Lung (tissue), 12 donors: ENCODE measurements around the gene TNNC2. TPM values are rescaled to one million over a fixed set of nuclear protein-coding genes. Genes with fewer than 3 reads are reported as not detected.

Source experiments
- ATAC-seq: fragments of 200-7000 bp; cut with Tn5 transposase; one replicate; pipeline ENCODE4 v1.9.1; 2020; ENCODE audit warnings: moderate number of reproducible peaks; ENCODE audit not compliant: insufficient read depth, low FRiP score
- DNase-seq, 3 donors: peaks; one replicate each; pipeline ENCODE4 v3.0.0-alpha.2; 2013 to 2017
- H3K27ac ChIP-seq, 2 donors: one replicate each; pipeline ENCODE4 v1.5.1; 2013; ENCODE audit warnings: mild to moderate bottlenecking in 2 of 2, moderate library complexity in 2 of 2, control low read depth in 1 of 2, inconsistent platforms in 1 of 2, low read depth in 1 of 2, low read length in 1 of 2
- H3K27me3 ChIP-seq, 3 donors: one replicate each; pipeline ENCODE4 v1.5.1; 2013; ENCODE audit warnings: low read length in 2 of 3; ENCODE audit not compliant: control insufficient read depth in 3 of 3, insufficient read depth in 3 of 3
- H3K36me3 ChIP-seq, 4 donors: one replicate each; pipeline ENCODE4 v1.5.1; 2013; ENCODE audit warnings: low read length in 4 of 4, mild to moderate bottlenecking in 1 of 4, moderate library complexity in 1 of 4; ENCODE audit not compliant: control insufficient read depth in 4 of 4, insufficient read depth in 4 of 4
- H3K4me1 ChIP-seq, 5 donors: one replicate each; pipeline ENCODE4 v1.5.1; 2013; ENCODE audit warnings: low read length in 5 of 5, mild to moderate bottlenecking in 2 of 5, moderate library complexity in 1 of 5; ENCODE audit not compliant: control insufficient read depth in 5 of 5, insufficient read depth in 5 of 5
- H3K4me3 ChIP-seq: one replicate; pipeline ENCODE4 v1.5.1; 2013; ENCODE audit warnings: mild to moderate bottlenecking, control low read depth, moderate library complexity
- H3K9ac ChIP-seq, 2 donors: one replicate each; pipeline ENCODE4 v1.5.1; 2013; ENCODE audit warnings: low read length in 2 of 2, control low read depth in 1 of 2; ENCODE audit not compliant: insufficient read depth in 1 of 2
- H3K9me3 ChIP-seq, 4 donors: one replicate each; pipeline ENCODE4 v1.5.1; 2013; ENCODE audit warnings: low read length in 3 of 4, mild to moderate bottlenecking in 1 of 4, moderate library complexity in 1 of 4; ENCODE audit not compliant: control insufficient read depth in 4 of 4, insufficient read depth in 3 of 4
- WGBS, 2 donors: extraction: QIAGEN DNeasy Blood & Tissue Kit; methylation state at CpG; one replicate each; pipeline ENCODE4 v1.1.7; 2013; 5-methylcytosine and 5-hydroxymethylcytosine counted together
- polyA plus RNA-seq, 2 donors: library from polyadenylated mRNA; stranded (reverse); fragments of 200-250 nt; gene quantifications; one replicate each; pipeline ENCODE4 v1.2.1, GENCODE V29; 2013
- total RNA-seq, 2 donors: library from RNA; depleted of rRNA in 1 of 2; stranded (reverse); fragments of >200 nt in 1 of 2; gene quantifications; one replicate each; pipeline ENCODE4 v1.2.1, GENCODE V29; 2014 to 2021
- TF ChIP-seq, protein P1 (sequence below): IDR thresholded peaks from 2 replicates; pipeline ENCODE4 v1.5.1; 2012; ENCODE audit warnings: mild to moderate bottlenecking; ENCODE audit errors: control extremely low read depth, extremely low read depth
- donor health status: control.
- donor health status: control.
- donor health status: Bipolar disorder and iron deficiency.
- donor health status: healthy.
- donor health status: DM: yes; HTN: yes; CAD: no.

Gene TNNC2
- total and polyA plus RNA-seq, 4 donors = 0.54 to 1.5 (median 1.1) TPM; not detected in 1

GRCh38 chr20:45872626-45873025 is 45.5 kb upstream of the TNNC2 start:
- Histone ChIP-seq H3K27me3 (no peaks in the 10 kb centered on the region), H3K9me3 (no peaks in the 10 kb centered on the region), H3K4me1 (no peaks in the 10 kb centered on the region), H3K9ac (no peak overlapping the region), H3K27ac (no peak overlapping the region), H3K36me3 (peaks cover under 1 to 11% (median 8%) of the 10 kb centered on the region in 4 donors), H3K4me3 (no peak overlapping the region)
- DNase-seq = no peak
- TF ChIP-seq, protein P1, sequence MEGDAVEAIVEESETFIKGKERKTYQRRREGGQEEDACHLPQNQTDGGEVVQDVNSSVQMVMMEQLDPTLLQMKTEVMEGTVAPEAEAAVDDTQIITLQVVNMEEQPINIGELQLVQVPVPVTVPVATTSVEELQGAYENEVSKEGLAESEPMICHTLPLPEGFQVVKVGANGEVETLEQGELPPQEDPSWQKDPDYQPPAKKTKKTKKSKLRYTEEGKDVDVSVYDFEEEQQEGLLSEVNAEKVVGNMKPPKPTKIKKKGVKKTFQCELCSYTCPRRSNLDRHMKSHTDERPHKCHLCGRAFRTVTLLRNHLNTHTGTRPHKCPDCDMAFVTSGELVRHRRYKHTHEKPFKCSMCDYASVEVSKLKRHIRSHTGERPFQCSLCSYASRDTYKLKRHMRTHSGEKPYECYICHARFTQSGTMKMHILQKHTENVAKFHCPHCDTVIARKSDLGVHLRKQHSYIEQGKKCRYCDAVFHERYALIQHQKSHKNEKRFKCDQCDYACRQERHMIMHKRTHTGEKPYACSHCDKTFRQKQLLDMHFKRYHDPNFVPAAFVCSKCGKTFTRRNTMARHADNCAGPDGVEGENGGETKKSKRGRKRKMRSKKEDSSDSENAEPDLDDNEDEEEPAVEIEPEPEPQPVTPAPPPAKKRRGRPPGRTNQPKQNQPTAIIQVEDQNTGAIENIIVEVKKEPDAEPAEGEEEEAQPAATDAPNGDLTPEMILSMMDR = no peak
- WGBS, 2 donors = 91 to 92% methylated on average over 4 of the region's 4 CpGs
- ATAC-seq = no peak

- H3K4me1 ChIP-seq = no peaks in the 10 kb centered on the region
- no peak overlapping the region for H3K27ac ChIP-seq
- TF ChIP-seq, protein P1 = no peak
- H3K36me3 ChIP-seq = no peaks in the 10 kb centered on the region
- H3K27me3 ChIP-seq = no peaks in the 10 kb centered on the region
- H3K9ac ChIP-seq = no peak overlapping the region
- H3K9me3 ChIP-seq = no peaks in the 10 kb centered on the region
- ATAC-seq (no peak), DNase-seq (no peak)
- H3K4me3 ChIP-seq = no peak overlapping the region
These were observed 40.7 kb upstream of the TNNC2 start for GRCh38 chr20:45867819-45868176.

DNA sequence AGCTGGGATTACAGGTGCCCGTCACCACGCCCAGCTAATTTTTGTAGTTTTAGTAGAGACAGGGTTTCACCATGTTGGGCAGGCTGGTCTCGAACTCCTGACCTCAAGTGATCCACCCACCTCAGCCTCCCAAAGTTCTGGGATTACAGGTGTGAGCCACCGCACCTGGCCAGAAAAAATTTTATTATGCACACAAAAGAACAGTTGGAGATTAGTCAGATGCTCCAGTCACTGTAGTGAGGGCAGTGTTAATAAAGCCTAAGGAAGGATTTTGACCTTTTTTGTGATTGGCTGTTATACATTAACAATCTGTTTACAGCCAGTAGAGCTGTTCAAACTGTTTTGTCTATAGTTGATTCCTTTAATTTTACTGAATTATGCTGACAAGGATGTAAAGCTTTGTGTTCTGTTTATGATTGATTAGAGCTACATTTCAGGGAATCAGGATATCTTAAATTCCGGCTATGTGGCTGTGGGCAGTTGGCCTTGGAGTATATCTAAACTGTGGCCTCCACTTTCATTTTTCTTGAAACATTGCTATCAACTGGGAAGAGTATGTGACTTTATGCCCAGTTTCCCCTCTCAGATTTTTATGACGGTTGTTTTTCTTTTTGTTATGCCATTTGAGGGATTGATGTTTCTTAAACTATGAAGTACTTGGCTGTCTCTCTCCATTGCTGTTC is 40.2 kb upstream of the TNNC2 start:
- Histone ChIP-seq H3K27ac (no peak overlapping the region), H3K27me3 (no peaks in the 10 kb centered on the region), H3K4me3 (no peak overlapping the region), H3K9ac (no peak overlapping the region), H3K4me1 (no peaks in the 10 kb centered on the region), H3K36me3 (no peaks in the 10 kb centered on the region), H3K9me3 (no peaks in the 10 kb centered on the region)
- TF ChIP-seq, protein P1 = no peak
- 88 to 93% methylated on average over 6 of the region's 6 CpGs for WGBS, 2 donors
- ATAC-seq (no peak), DNase-seq (no peak)

GRCh38 chr20:45866454-45866853 is 39.3 kb upstream of the TNNC2 start:
- no peak overlapping the region for H3K4me3 ChIP-seq
- DNase-seq (no peak), ATAC-seq (no peak)
- TF ChIP-seq, protein P1 = no peak
- no peaks in the 10 kb centered on the region for H3K27me3 ChIP-seq
- no peaks in the 10 kb centered on the region for H3K36me3 ChIP-seq
- H3K9me3 ChIP-seq = no peaks in the 10 kb centered on the region
- WGBS, 2 donors = 95 to 97% methylated on average over 5 of the region's 5 CpGs
- H3K4me1 ChIP-seq = no peaks in the 10 kb centered on the region
- no peak overlapping the region for H3K27ac ChIP-seq
- no peak overlapping the region for H3K9ac ChIP-seq
